Activated T-helper 17 cell treated with anti-CD3 and anti-CD28 coated beads, Interleukin-2, amount 50 U/mL, for 72 hours (primary cell): ENCODE data around the gene FBN2. TPM values are rescaled to one million over a fixed set of nuclear protein-coding genes. Genes with fewer than 3 reads are reported as not detected.

Experiments
- ATAC-seq: fragments of 150-1000 bp; cut with Tn5 transposase; replicated peaks from 2 replicates; pipeline ENCODE4 v1.10.0; 2021; ENCODE audit warnings: mild to moderate bottlenecking, moderate library complexity
- H3K27ac Mint-ChIP-seq: one replicate; pipeline ENCODE4 v1.8.0; 2022; ENCODE audit warnings: mixed read lengths
- H3K27me3 Mint-ChIP-seq: one replicate; pipeline ENCODE4 v1.8.0; 2022; ENCODE audit warnings: mixed read lengths
- H3K36me3 Mint-ChIP-seq: one replicate; pipeline ENCODE4 v1.8.0; 2022; ENCODE audit warnings: low read depth, mild to moderate bottlenecking, mixed read lengths
- H3K4me1 Mint-ChIP-seq: one replicate; pipeline ENCODE4 v1.8.0; 2022; ENCODE audit warnings: mixed read lengths
- H3K4me3 Mint-ChIP-seq: one replicate; pipeline ENCODE4 v1.8.0; 2022; ENCODE audit warnings: mild to moderate bottlenecking, mixed read lengths
- H3K9me3 Mint-ChIP-seq: one replicate; pipeline ENCODE4 v1.8.0; 2022; ENCODE audit warnings: mixed read lengths
- total RNA-seq, 2 donors: library from RNA; stranded (reverse); gene quantifications; one replicate each; pipeline ENCODE4 v1.2.3, GENCODE V29; 2022

The FBN2 gene
- not detected for total RNA-seq

DNA sequence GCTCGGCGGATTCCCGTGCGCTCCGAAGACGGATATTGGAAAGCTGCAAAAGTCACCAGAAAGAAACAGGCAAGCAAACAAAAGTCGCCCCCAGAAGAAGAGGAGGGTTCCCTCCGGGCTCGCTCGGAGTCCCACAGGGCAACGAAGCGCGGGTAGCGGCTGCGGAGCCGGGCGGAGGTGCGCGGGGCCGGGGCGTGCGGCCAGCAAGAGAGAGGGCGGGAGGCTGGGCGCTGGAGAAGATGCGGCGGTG is at the start of gene FBN2:
FBN2 (minus strand) TSS at position 246 of the 250 bp plus-strand sequence. CDS start 642 bp downstream, outside the sequence.
- H3K27ac Mint-ChIP-seq: no peak within 1 kb of the TSS
- peaks cover 3% of the 10 kb centered on the region for H3K9me3 Mint-ChIP-seq
- H3K4me1 Mint-ChIP-seq: no peaks in the 10 kb centered on the region
- no peak within 1 kb of the TSS for H3K4me3 Mint-ChIP-seq
- H3K27me3 Mint-ChIP-seq: peaks cover 29% of the 10 kb centered on the region
- ATAC-seq: no peak
- no peaks in the 10 kb centered on the region for H3K36me3 Mint-ChIP-seq

DNA sequence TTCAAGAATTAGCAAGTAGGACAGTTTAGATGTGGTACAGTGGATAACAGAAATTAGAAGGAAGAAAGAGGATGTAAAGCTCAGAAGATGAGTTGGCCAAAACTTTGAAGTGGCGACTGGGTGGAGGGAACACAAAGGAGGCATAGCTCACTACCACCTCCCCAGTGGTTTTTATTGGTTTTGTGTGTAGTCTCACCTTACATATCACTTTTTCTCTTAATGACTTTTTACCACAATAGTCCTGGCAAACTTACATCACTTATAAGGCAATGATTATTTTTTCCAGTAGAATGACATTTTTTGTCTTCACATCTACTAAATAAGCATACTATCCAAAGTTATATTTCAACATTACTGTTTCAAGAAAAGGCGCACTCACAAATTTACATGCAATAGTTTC is 49.2 kb upstream of the FBN2 start:
- Mint-ChIP-seq H3K27ac (no peak overlapping the region), H3K9me3 (peaks cover 10% of the 10 kb centered on the region), H3K4me3 (no peak overlapping the region), H3K27me3 (no peaks in the 10 kb centered on the region), H3K4me1 (no peaks in the 10 kb centered on the region), H3K36me3 (no peaks in the 10 kb centered on the region)
- ATAC-seq: no peak

DNA sequence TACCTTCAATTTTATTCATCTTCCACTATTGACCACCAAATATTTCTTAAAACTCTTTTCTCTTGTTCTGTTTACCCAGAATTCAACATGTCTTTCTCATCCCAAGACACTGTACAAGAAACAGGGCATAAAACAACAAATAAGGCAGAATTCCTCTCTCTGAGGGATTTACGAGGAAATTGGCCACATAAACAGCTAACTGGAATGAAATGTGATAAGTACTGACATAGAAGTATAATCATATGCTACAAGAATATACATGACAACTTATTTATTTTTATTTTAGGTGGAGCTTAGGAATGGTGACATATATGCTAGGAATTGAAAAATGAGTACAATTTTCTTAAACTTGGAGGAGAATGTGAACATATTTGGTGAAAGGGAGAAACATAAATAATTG is 48.8 kb upstream of the FBN2 start:
- Mint-ChIP-seq H3K36me3 (no peaks in the 10 kb centered on the region), H3K27ac (no peak overlapping the region), H3K9me3 (peaks cover 10% of the 10 kb centered on the region), H3K27me3 (no peaks in the 10 kb centered on the region), H3K4me3 (no peak overlapping the region), H3K4me1 (no peaks in the 10 kb centered on the region)
- no peak for ATAC-seq

- H3K9me3 Mint-ChIP-seq: peaks cover 6% of the 10 kb centered on the region
- H3K36me3 Mint-ChIP-seq: no peaks in the 10 kb centered on the region
- no peak overlapping the region for H3K27ac Mint-ChIP-seq
- no peaks in the 10 kb centered on the region for H3K27me3 Mint-ChIP-seq
- H3K4me1 Mint-ChIP-seq: no peaks in the 10 kb centered on the region
- H3K4me3 Mint-ChIP-seq: no peak overlapping the region
- ATAC-seq: no peak
These were observed 41.6 kb upstream of the FBN2 start for GRCh38 chr5:128579639-128580038.

GRCh38 chr5:128579093-128579492 is 41.0 kb upstream of the FBN2 start:
- ATAC-seq: no peak

DNA sequence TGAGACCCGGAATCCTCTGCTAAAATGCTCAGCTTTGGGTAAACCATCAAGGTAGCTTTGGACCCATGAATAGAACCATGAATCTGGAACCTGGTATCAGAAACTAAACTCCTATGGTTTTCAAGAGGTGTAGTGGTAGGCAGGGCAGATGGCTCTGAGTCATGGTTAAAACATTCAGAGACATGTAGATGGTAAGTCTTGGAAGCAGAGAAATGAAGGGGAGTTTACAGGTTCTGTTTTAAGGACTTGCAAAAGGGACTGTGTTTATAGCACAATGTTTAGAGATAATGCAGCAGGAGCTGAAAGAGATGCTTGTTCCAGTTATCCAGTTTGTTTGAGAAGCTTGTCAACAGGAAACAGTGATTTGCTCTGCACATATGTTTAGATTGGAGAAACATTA is 36.0 kb upstream of the FBN2 start:
- Mint-ChIP-seq H3K36me3 (no peaks in the 10 kb centered on the region), H3K27me3 (no peaks in the 10 kb centered on the region), H3K27ac (no peak overlapping the region), H3K9me3 (no peaks in the 10 kb centered on the region), H3K4me3 (no peak overlapping the region), H3K4me1 (no peaks in the 10 kb centered on the region)
- no peak for ATAC-seq

More at GRCh38 chr5:128579093-128579492, 41.0 kb upstream of the FBN2 start:
- Mint-ChIP-seq H3K4me1 (no peaks in the 10 kb centered on the region), H3K36me3 (no peaks in the 10 kb centered on the region), H3K9me3 (peaks cover 6% of the 10 kb centered on the region), H3K27me3 (no peaks in the 10 kb centered on the region), H3K27ac (no peak overlapping the region), H3K4me3 (no peak overlapping the region)

- Mint-ChIP-seq H3K36me3 (no peaks in the 10 kb centered on the region), H3K27ac (no peak overlapping the region), H3K27me3 (no peaks in the 10 kb centered on the region), H3K4me3 (no peak overlapping the region), H3K9me3 (no peaks in the 10 kb centered on the region), H3K4me1 (no peaks in the 10 kb centered on the region)
- ATAC-seq: no peak
These were observed 34.9 kb upstream of the FBN2 start for GRCh38 chr5:128572930-128573319.

DNA sequence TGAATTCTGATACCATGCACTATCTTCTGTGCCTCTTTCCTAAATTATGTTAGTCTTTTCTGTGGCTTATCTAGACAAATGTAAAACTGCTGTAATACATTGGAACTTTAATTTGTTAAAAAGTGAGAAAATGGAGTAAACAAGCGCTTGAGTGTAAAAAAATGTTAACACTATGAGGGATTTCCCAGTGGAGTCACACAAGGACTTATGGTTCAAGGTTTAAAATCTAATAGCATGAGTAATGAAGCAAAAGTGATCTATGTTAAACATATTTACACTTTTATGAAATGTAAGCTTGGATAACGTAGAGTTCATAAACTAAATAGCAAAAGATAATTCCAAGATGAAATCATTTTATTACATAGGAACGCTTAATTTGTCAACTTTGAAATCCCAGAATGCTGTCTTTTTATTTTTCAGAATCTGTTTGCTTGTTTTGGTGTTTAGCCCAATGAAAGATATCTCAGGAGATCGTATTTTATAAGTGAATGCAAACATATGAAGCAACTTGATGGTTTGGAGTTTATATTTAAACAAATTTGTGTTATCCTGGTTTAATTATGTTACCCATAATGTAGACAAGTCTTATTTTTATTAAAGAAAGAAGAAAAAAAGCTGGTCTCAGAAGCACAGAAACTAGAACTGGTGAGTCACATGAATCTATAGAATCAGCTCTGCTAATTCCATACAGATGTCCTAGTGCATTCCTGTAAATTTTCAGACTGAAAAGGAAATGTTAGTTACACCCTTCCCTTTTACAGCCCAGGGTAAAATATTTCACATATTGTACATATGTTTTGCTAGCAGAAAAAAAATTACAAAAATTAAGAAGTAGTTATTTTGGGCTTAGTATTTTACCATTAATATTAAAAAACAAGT is 34.2 kb upstream of the FBN2 start:
- Mint-ChIP-seq H3K27ac (no peak overlapping the region), H3K36me3 (no peaks in the 10 kb centered on the region), H3K27me3 (no peaks in the 10 kb centered on the region), H3K4me3 (no peak overlapping the region), H3K4me1 (no peaks in the 10 kb centered on the region), H3K9me3 (no peaks in the 10 kb centered on the region)
- no peak for ATAC-seq

- no peaks in the 10 kb centered on the region for H3K4me1 Mint-ChIP-seq
- H3K27me3 Mint-ChIP-seq: peaks cover 3% of the 10 kb centered on the region
- H3K4me3 Mint-ChIP-seq: no peak overlapping the region
- no peaks in the 10 kb centered on the region for H3K36me3 Mint-ChIP-seq
- H3K9me3 Mint-ChIP-seq: peaks cover 8% of the 10 kb centered on the region
- no peak for ATAC-seq
- H3K27ac Mint-ChIP-seq: no peak overlapping the region
These were observed 28.1 kb upstream of the FBN2 start for GRCh38 chr5:128566178-128566577.

DNA sequence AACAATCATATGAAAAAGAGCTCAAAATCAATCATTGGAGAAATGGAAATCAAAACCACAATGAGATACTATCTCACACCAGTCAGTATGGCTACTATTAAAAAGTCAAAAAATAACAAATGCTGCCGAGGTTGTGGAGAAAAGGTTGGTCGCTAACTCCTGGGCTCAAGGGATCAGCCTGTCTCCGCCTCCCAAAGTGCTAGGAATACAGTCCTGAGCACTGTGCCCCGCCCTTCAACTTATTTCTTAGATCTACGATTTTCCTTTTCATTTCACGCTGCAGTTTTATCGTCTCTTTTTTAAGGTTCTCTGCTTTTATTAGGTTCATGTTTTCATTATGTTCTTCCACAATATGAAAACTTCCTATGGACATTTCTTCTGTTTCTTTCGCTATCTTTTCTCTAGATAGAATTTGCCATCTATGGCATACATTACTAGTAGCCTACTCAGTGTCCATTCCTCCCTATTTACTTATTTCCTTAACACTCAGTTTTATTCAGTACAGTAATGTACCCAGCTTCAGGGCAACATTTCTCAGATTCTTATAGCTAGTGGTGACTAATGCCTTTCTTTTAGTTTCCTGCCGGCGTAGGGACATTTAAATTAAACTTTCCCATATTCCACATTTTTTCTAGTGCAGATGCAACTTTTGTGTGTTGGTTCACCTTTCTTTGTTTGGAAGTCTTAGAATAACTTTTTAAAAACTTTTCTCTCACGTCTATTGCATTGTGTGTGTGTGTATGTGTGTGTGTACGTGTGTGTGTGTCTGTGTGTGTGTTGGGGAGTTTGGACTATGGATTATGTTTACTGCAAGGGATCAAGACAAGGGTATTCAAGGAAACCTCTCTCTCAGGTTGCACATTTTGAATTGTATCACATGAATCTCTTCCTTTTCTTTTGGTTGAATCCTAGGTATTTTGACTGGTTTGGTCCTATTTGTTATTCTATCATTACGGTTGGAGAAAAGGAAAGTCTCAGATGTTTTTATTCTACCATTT is 21.6 kb upstream of the FBN2 start:
- ATAC-seq: no peak
- H3K27ac Mint-ChIP-seq: no peak overlapping the region
- no peaks in the 10 kb centered on the region for H3K4me1 Mint-ChIP-seq
- no peaks in the 10 kb centered on the region for H3K36me3 Mint-ChIP-seq
- H3K27me3 Mint-ChIP-seq: no peaks in the 10 kb centered on the region
- H3K4me3 Mint-ChIP-seq: no peak overlapping the region
- peaks cover 4% of the 10 kb centered on the region for H3K9me3 Mint-ChIP-seq

GRCh38 chr5:128553747-128554146 is 15.7 kb upstream of the FBN2 start:
- H3K36me3 Mint-ChIP-seq: no peaks in the 10 kb centered on the region
- no peak overlapping the region for H3K4me3 Mint-ChIP-seq
- no peaks in the 10 kb centered on the region for H3K4me1 Mint-ChIP-seq
- no peaks in the 10 kb centered on the region for H3K27me3 Mint-ChIP-seq
- peaks cover 18% of the 10 kb centered on the region for H3K9me3 Mint-ChIP-seq
- ATAC-seq: no peak
- no peak overlapping the region for H3K27ac Mint-ChIP-seq

- Mint-ChIP-seq H3K4me1 (no peaks in the 10 kb centered on the region), H3K4me3 (no peak overlapping the region), H3K9me3 (peaks cover 14% of the 10 kb centered on the region), H3K27me3 (no peaks in the 10 kb centered on the region), H3K27ac (no peak overlapping the region), H3K36me3 (no peaks in the 10 kb centered on the region)
- ATAC-seq: no peak
These were observed 13.4 kb upstream of the FBN2 start for GRCh38 chr5:128551476-128551875.

DNA sequence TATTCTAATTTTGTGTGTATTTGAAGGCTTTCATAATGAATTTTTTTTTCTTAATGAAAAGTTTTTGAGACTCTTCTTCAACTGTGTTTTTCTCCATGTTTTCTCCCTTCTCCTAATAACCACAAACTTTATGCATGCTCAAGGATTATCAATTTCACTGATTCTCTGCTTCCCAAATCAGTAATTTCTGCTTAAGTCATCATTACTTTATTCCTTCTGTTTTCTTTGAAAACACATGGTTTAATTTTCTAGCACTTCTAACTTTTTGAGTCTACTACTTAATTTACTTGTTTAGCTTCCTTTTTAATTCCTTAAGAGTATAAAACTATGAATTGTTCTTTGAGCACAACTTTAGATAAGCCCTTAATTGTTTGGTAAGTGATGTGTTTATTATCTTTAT is 11.5 kb upstream of the FBN2 start:
- H3K9me3 Mint-ChIP-seq: peaks cover 14% of the 10 kb centered on the region
- H3K27ac Mint-ChIP-seq: no peak overlapping the region
- H3K27me3 Mint-ChIP-seq: no peaks in the 10 kb centered on the region
- H3K4me1 Mint-ChIP-seq: no peaks in the 10 kb centered on the region
- no peak overlapping the region for H3K4me3 Mint-ChIP-seq
- ATAC-seq: no peak
- H3K36me3 Mint-ChIP-seq: no peaks in the 10 kb centered on the region

GRCh38 chr5:128546658-128547281 is 8.7 kb upstream of the FBN2 start:
- no peak overlapping the region for H3K4me3 Mint-ChIP-seq
- no peak for ATAC-seq
- no peaks in the 10 kb centered on the region for H3K36me3 Mint-ChIP-seq
- H3K27me3 Mint-ChIP-seq: no peaks in the 10 kb centered on the region
- H3K9me3 Mint-ChIP-seq: no peaks in the 10 kb centered on the region
- no peak overlapping the region for H3K27ac Mint-ChIP-seq
- no peaks in the 10 kb centered on the region for H3K4me1 Mint-ChIP-seq
